Activated effector memory CD4-positive, alpha-beta T cell treated with anti-CD3 and anti-CD28 coated beads, Interleukin-2, amount 50 U/mL, for 16 hours (primary cell): ENCODE results near the gene DELE1.

Experiments
- DNase-seq: peaks from one replicate; pipeline ENCODE4 v3.0.0-alpha.2; 2020

Gene DELE1

GRCh38 chr5:141923448-141924313 lies at the start of gene DELE1:
TSS of gene DELE1 (plus strand) at chr5:141923871. CDS start at chr5:141923942, 71 bp downstream.
- peak; percentile 98 for DNase-seq

GRCh38 chr5:141873933-141874261 lies 49.8 kb upstream of the DELE1 start:
- no peak for DNase-seq

- DNase-seq: no peak
Measured at GRCh38 chr5:141874262-141874964, 49.3 kb upstream of the DELE1 start.

GRCh38 chr5:141875022-141875740 lies 48.5 kb upstream of the DELE1 start:
- DNase-seq: no peak

- no peak for DNase-seq
Measured at GRCh38 chr5:141875795-141876627, 47.7 kb upstream of the DELE1 start.

GRCh38 chr5:141876628-141877355 lies 46.9 kb upstream of the DELE1 start:
- no peak for DNase-seq

GRCh38 chr5:141877356-141878185 lies 46.1 kb upstream of the DELE1 start:
- DNase-seq: peak; percentile 72

GRCh38 chr5:141878186-141878710 lies 45.4 kb upstream of the DELE1 start, which contains the start of gene PCDH1:
TSS of gene PCDH1 (minus strand) at chr5:141878410. CDS start at chr5:141878262, 148 bp downstream.
- no peak for DNase-seq

- DNase-seq: peak; percentile 93
Measured at GRCh38 chr5:141878711-141879425, 44.8 kb upstream of the DELE1 start.

GRCh38 chr5:141879426-141879759 lies 44.3 kb upstream of the DELE1 start:
- no peak for DNase-seq

- no peak for DNase-seq
Measured at GRCh38 chr5:141879941-141880738, 43.5 kb upstream of the DELE1 start.

GRCh38 chr5:141880961-141881801 lies 42.5 kb upstream of the DELE1 start:
- no peak for DNase-seq

GRCh38 chr5:141881886-141882285 lies 41.8 kb upstream of the DELE1 start:
- no peak for DNase-seq

- DNase-seq: no peak
Measured at GRCh38 chr5:141882594-141883183, 41.0 kb upstream of the DELE1 start.

GRCh38 chr5:141883184-141883891 lies 40.3 kb upstream of the DELE1 start:
- no peak for DNase-seq

GRCh38 chr5:141883892-141884318 lies 39.8 kb upstream of the DELE1 start:
- DNase-seq: no peak

GRCh38 chr5:141889282-141889871 lies 34.3 kb upstream of the DELE1 start:
- DNase-seq: no peak
